DMS53 treated with DMSO at 0.1 percent for 48 hours (cell line): Measurements from ENCODE around the gene LSP1.

Experiments used
- DNase-seq: peaks from one replicate; lab custom pipeline; 2025; ENCODE audit not compliant: unreplicated experiment; lab: John Stamatoyannopoulos, UW

Gene LSP1

GRCh38 chr11:1888811-1889210 lies 35.9 kb downstream of the LSP1 start:
- DNase-seq: no peak

GRCh38 chr11:1889224-1889930 lies 36.5 kb downstream of the LSP1 start:
- no peak for DNase-seq

- no peak for DNase-seq
Measured at GRCh38 chr11:1889941-1890855, 37.3 kb downstream of the LSP1 start.

- DNase-seq: no peak
Measured at GRCh38 chr11:1890856-1891830, 38.3 kb downstream of the LSP1 start.

- no peak for DNase-seq
Measured at GRCh38 chr11:1891831-1892115, 38.9 kb downstream of the LSP1 start, which contains the start of gene PRR33. Gene PRR33, minus strand, starts transcription at chr11:1891895. Its CDS starts 1,311 bp downstream, at chr11:1890584.

GRCh38 chr11:1892116-1892515 lies 39.2 kb downstream of the LSP1 start:
- no peak for DNase-seq

GRCh38 chr11:1892558-1892957 lies 39.7 kb downstream of the LSP1 start:
- DNase-seq: no peak

GRCh38 chr11:1893581-1894359 lies 40.9 kb downstream of the LSP1 start:
- no peak for DNase-seq

GRCh38 chr11:1894759-1895158 lies 41.9 kb downstream of the LSP1 start:
- no peak for DNase-seq

GRCh38 chr11:1896468-1896867 lies 43.6 kb downstream of the LSP1 start:
- no peak for DNase-seq

- DNase-seq: no peak
Measured at GRCh38 chr11:1896923-1897322, 44.0 kb downstream of the LSP1 start.

GRCh38 chr11:1899090-1899489 lies 46.2 kb downstream of the LSP1 start:
- no peak for DNase-seq

GRCh38 chr11:1899686-1900085 lies 46.8 kb downstream of the LSP1 start:
- DNase-seq: no peak

GRCh38 chr11:1906181-1906580 lies 53.3 kb downstream of the LSP1 start:
- DNase-seq: no peak

- DNase-seq: no peak
Measured at GRCh38 chr11:1906611-1907423, 53.9 kb downstream of the LSP1 start.

GRCh38 chr11:1908618-1909017 lies 55.7 kb downstream of the LSP1 start:
- no peak for DNase-seq

GRCh38 chr11:1909524-1909923 lies 56.6 kb downstream of the LSP1 start:
- DNase-seq: no peak

GRCh38 chr11:1912289-1912878 lies 59.5 kb downstream of the LSP1 start:
- DNase-seq: no peak
